MCF 10A (cell line): Measurements from ENCODE around the gene ARHGAP22. TPM values are rescaled to one million over a fixed set of nuclear protein-coding genes. Genes with fewer than 3 reads are reported as not detected.

ENCODE experiments used
- BruUV-seq: library from RNA; stranded (reverse); fragments of 400-500 nt; replicated peaks from 2 replicates; lab custom pipeline; 2021; lab: Mats Ljungman, UMichigan
- CTCF ChIA-PET: fragments of 300-600 bp; sonication (Branson Sonifier 250); formaldehyde crosslinking; extraction: SDS; loops from one replicate; lab custom pipeline; 2021; ENCODE audit warnings: antibody characterized with exemption, inconsistent platforms; lab: Yijun Ruan, JAX
- POLR2A ChIA-PET: fragments of 300-600, 350-650 bp; sonication (Branson Sonifier 250); formaldehyde crosslinking; extraction: SDS; loops from one replicate; lab custom pipeline; 2020; ENCODE audit warnings: antibody characterized with exemption, inconsistent platforms; lab: Yijun Ruan, JAX
- DNase-seq: peaks from one replicate; pipeline ENCODE4 v3.0.0-alpha.2; 2018; ENCODE audit not compliant: unreplicated experiment
- H3K27ac Mint-ChIP-seq: one replicate; pipeline ENCODE4 v1.8.0; 2022; ENCODE audit warnings: mild to moderate bottlenecking, low read depth, mixed read lengths; ENCODE audit not compliant: unreplicated experiment
- H3K27me3 Mint-ChIP-seq: one replicate; pipeline ENCODE4 v1.8.0; 2022; ENCODE audit warnings: mixed read lengths; ENCODE audit not compliant: insufficient read depth, unreplicated experiment
- H3K36me3 Mint-ChIP-seq: one replicate; pipeline ENCODE4 v1.8.0; 2022; ENCODE audit warnings: mild to moderate bottlenecking, moderate library complexity, mixed read lengths; ENCODE audit not compliant: insufficient read depth, unreplicated experiment
- H3K4me1 Mint-ChIP-seq: one replicate; pipeline ENCODE4 v1.8.0; 2022; ENCODE audit warnings: mixed read lengths; ENCODE audit not compliant: insufficient read depth, unreplicated experiment
- H3K4me3 Mint-ChIP-seq: one replicate; pipeline ENCODE4 v1.8.0; 2022; ENCODE audit warnings: mild to moderate bottlenecking, moderate library complexity, mixed read lengths; ENCODE audit not compliant: unreplicated experiment
- H3K9me3 Mint-ChIP-seq: one replicate; pipeline ENCODE4 v1.8.0; 2022; ENCODE audit warnings: mixed read lengths; ENCODE audit not compliant: unreplicated experiment
- intact Hi-C: fragments of 100-400 bp; cut with micrococcal nuclease; formaldehyde crosslinking; loops from 2 replicates; pipeline ENCODE4 v1.14.1; 2022
- total RNA-seq: library from RNA; stranded (reverse); gene quantifications from 2 replicates; pipeline ENCODE4 v1.2.3, GENCODE V29; 2022
- TF ChIP-seq, protein P1 (sequence below): fragments of 200-600 bp; IDR thresholded peaks from one replicate; pipeline ENCODE4 v1.8.0; 2022; ENCODE audit warnings: antibody characterized with exemption, mild to moderate bottlenecking; ENCODE audit not compliant: unreplicated experiment

The ARHGAP22 gene
- total RNA-seq, 1 experiment from 2014 or later, result 6.3 TPM

DNA sequence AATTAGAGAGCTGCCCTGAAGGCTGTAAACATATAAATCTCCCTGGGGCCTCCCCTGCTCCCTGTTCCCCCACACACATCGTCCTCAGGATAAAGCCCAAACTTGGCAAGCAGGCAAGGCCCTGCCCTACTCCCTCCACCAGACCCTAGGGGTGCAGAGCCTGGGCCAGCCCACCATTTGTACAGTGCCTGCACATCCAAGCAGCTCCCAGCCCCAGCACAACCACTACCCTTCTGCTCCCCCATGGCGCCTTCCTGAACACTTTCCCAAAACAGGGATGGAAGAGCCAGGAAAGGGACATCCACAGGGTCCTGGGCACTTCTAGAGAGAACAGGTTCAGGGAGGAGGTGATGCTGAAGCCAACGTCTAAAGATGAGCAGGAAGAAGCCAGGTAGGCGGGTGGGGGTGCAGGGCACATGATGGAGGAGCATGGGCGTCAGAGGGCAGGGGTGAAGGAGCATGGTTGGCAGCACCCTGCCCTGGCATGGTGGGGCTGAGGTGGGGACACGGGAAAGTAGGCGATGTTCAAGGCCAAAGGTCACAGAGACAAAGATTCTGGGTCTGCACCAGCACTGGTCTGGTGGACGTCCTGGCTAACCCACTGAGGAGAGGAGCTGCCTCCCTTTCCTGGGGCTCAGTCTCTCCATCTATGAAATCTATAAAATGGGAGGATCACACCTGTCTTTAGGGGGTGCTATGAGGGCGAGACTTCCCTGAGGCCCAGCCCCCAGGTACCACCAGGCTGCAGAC is 140.6 kb downstream of the ARHGAP22 start:
- Mint-ChIP-seq H3K27ac (no peak overlapping the region), H3K36me3 (no peaks in the 10 kb centered on the region), H3K4me1 (no peaks in the 10 kb centered on the region), H3K27me3 (no peaks in the 10 kb centered on the region), H3K9me3 (no peaks in the 10 kb centered on the region), H3K4me3 (no peak overlapping the region)
- DNase-seq, result no peak
- TF ChIP-seq, protein P1, sequence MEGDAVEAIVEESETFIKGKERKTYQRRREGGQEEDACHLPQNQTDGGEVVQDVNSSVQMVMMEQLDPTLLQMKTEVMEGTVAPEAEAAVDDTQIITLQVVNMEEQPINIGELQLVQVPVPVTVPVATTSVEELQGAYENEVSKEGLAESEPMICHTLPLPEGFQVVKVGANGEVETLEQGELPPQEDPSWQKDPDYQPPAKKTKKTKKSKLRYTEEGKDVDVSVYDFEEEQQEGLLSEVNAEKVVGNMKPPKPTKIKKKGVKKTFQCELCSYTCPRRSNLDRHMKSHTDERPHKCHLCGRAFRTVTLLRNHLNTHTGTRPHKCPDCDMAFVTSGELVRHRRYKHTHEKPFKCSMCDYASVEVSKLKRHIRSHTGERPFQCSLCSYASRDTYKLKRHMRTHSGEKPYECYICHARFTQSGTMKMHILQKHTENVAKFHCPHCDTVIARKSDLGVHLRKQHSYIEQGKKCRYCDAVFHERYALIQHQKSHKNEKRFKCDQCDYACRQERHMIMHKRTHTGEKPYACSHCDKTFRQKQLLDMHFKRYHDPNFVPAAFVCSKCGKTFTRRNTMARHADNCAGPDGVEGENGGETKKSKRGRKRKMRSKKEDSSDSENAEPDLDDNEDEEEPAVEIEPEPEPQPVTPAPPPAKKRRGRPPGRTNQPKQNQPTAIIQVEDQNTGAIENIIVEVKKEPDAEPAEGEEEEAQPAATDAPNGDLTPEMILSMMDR, result no peak
- no TSS peak for BruUV-seq
- intact Hi-C loops, result no loop called here
- ChIA-PET POLR2A (no interaction called here), CTCF (interaction anchor here (0.7 to 1.6 kb wide), 3 partner anchors 7 to 84 kb away, joined by 3 to 9 read pairs (median 3); no protein-coding TSS in a partner anchor)

- BruUV-seq, result no TSS peak
- H3K36me3 Mint-ChIP-seq, result no peaks in the 10 kb centered on the region
- CTCF ChIA-PET, result interaction anchor here (0.8 to 1.6 kb wide), 2 partner anchors 8 to 52 kb away, joined by 3 to 9 read pairs; no protein-coding TSS in a partner anchor
- intact Hi-C loops, result no loop called here
- no peaks in the 10 kb centered on the region for H3K9me3 Mint-ChIP-seq
- H3K27me3 Mint-ChIP-seq, result no peaks in the 10 kb centered on the region
- H3K4me3 Mint-ChIP-seq, result no peak overlapping the region
- H3K4me1 Mint-ChIP-seq, result no peaks in the 10 kb centered on the region
- H3K27ac Mint-ChIP-seq, result no peak overlapping the region
- TF ChIP-seq, protein P1, result no peak
- DNase-seq, result no peak
- POLR2A ChIA-PET, result no interaction called here
These were observed 141.4 kb downstream of the ARHGAP22 start for GRCh38 chr10:48463318-48464003.

- Mint-ChIP-seq H3K36me3 (no peaks in the 10 kb centered on the region), H3K9me3 (no peaks in the 10 kb centered on the region), H3K4me1 (no peaks in the 10 kb centered on the region), H3K4me3 (no peak overlapping the region), H3K27ac (no peak overlapping the region), H3K27me3 (no peaks in the 10 kb centered on the region)
- TF ChIP-seq, protein P1, result no peak
- ChIA-PET POLR2A (no interaction called here), CTCF (interaction anchor here (0.7 to 1.6 kb wide), 2 partner anchors 9 to 74 kb away, joined by 4 to 9 read pairs; no protein-coding TSS in a partner anchor)
- intact Hi-C loops, result no loop called here
- DNase-seq, result no peak
- no TSS peak for BruUV-seq
These were observed 142.3 kb downstream of the ARHGAP22 start for GRCh38 chr10:48462482-48463020.
